SH-SY5Y (cell line): ENCODE data around the gene MCM7.

Experiments
- GATA2 ChIP-seq: IDR thresholded peaks from 2 replicates; pipeline ENCODE4 v1.6.1; 2011; ENCODE audit warnings: mild to moderate bottlenecking, low read depth, low read length
- GATA3 ChIP-seq: IDR thresholded peaks from 2 replicates; pipeline ENCODE4 v1.6.1; 2011; ENCODE audit warnings: low read depth, mild to moderate bottlenecking, low read length, moderate library complexity

DNA sequence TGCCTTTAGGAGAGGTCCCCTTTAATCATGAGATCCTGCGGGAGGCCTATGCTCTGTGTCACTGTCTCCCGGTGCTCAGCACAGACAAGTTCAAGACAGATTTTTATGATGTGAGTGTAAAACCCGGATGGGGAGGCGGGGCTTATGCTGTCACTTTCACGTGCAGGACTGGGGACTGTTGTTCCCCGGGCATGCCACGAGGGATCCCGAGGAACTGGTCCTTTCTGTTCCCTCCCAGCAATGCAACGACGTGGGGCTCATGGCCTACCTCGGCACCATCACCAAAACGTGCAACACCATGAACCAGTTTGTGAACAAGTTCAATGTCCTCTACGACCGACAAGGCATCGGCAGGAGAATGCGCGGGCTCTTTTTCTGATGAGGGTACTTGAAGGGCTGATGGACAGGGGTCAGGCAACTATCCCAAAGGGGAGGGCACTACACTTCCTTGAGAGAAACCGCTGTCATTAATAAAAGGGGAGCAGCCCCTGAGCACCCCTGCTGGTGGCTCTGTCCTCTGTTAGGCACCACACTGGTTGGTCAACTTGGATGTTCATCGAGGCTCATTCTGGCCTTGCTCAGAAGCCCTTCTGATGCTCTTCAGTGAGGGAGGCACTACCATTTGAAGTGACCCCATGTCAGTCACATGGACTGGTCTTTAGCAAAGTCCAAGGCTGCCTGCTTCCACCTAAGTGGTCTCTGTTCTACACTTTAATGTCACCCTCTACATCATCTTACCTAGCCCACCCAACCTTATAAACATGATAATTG is 9.6 kb downstream of the MCM7 start:
- TF ChIP-seq GATA2 (no peak), GATA3 (no peak)
